Measurements from ENCODE around the gene DUSP7. TPM values are rescaled to one million over a fixed set of nuclear protein-coding genes. Genes with fewer than 3 reads are reported as not detected.

DUSP7 gene
- total RNA-seq, 1 experiment from 2014 or later, result 9.7 TPM

DNA sequence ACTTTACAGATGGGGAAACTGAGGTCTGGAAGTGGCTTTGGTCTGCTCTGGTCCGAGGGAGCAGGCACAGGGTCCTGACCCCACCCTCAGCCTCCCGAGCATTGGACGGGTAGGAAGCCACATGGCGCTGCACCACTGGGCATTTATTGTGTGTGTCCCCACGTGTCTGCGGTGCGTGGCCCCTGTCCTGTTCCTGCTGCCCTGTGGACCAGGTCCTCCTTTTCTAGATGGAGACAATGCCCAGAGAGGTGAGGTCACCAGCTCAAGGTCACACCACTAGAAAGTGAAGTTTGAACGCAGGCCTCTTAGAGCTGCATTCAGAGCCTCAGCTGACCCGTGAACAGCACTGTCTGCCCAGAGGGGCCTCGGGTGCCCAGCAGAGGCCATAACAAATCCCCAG is 26.8 kb downstream of the DUSP7 start:
- no peaks in the 10 kb centered on the region for H3K27me3 ChIP-seq
- DNase-seq, result no peak
- no peaks in the 10 kb centered on the region for H3K36me3 ChIP-seq
- H3K4me3 ChIP-seq, result no peak overlapping the region
- H3K9me3 ChIP-seq, result no peaks in the 10 kb centered on the region

- no peaks in the 10 kb centered on the region for H3K9me3 ChIP-seq
- no peak overlapping the region for H3K4me3 ChIP-seq
- DNase-seq, result no peak
- no peaks in the 10 kb centered on the region for H3K36me3 ChIP-seq
- H3K27me3 ChIP-seq, result no peaks in the 10 kb centered on the region
Observed at GRCh38 chr3:52029053-52029452, 27.3 kb downstream of the DUSP7 start.

DNA sequence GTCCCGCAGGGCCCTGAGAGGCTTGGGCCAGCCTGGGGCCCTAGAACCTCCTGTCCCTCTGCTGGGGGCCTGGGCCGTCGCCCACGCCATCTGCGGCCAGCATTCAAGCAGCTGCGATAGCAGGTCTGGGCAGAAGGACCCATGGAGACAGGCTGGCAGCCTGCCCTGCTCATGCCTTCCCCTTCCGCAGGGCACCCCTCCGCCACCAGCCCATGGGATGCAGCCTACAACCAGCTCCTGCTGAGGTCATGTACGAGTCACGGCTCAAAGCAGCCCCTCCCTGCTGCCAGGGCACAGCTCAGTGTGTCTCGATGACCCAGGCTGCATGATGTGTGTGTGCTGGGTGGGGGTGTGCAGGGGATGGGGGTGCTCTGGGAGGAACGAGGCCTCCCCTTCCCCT is 27.8 kb downstream of the DUSP7 start:
- Histone ChIP-seq H3K27me3 (no peaks in the 10 kb centered on the region), H3K9me3 (no peaks in the 10 kb centered on the region), H3K4me3 (no peak overlapping the region), H3K36me3 (no peaks in the 10 kb centered on the region)
- DNase-seq, result no peak

DNA sequence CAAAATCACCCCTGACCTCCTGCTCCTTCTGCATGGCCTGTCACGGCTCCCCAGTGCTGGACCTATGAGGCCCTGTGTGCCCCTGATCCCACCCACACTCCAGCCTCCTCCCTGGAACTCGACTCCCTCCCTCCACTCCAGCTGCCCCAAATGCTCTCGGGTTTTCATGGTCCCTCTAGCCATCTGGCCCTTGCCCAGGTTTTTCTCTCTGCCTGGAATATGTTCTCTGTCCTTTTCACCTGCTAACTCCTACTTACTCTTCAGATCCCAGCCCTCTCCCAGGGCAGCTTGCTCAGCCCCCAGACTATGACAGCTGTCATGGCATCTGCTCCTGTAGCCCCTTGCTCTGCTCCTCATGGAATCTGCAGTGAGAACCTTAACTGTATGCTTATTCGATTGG is 30.3 kb downstream of the DUSP7 start:
- Histone ChIP-seq H3K36me3 (no peaks in the 10 kb centered on the region), H3K9me3 (no peaks in the 10 kb centered on the region)
- no peak for DNase-seq

GRCh38 chr3:52025453-52025852 is 30.9 kb downstream of the DUSP7 start:
- DNase-seq, result no peak
- no peaks in the 10 kb centered on the region for H3K27me3 ChIP-seq
- no peaks in the 10 kb centered on the region for H3K36me3 ChIP-seq
- H3K9me3 ChIP-seq, result no peaks in the 10 kb centered on the region
- H3K4me3 ChIP-seq, result no peak overlapping the region

More for the DNA sequence above, 30.3 kb downstream of the DUSP7 start:
- Histone ChIP-seq H3K4me3 (no peak overlapping the region), H3K27me3 (no peaks in the 10 kb centered on the region)

- no peaks in the 10 kb centered on the region for H3K9me3 ChIP-seq
- H3K4me3 ChIP-seq, result no peak overlapping the region
- H3K36me3 ChIP-seq, result no peaks in the 10 kb centered on the region
- DNase-seq, result no peak
- no peaks in the 10 kb centered on the region for H3K27me3 ChIP-seq
Observed at GRCh38 chr3:52024765-52025452, 31.5 kb downstream of the DUSP7 start.

GRCh38 chr3:52023860-52024764 is 32.3 kb downstream of the DUSP7 start:
- no peaks in the 10 kb centered on the region for H3K27me3 ChIP-seq

DNA sequence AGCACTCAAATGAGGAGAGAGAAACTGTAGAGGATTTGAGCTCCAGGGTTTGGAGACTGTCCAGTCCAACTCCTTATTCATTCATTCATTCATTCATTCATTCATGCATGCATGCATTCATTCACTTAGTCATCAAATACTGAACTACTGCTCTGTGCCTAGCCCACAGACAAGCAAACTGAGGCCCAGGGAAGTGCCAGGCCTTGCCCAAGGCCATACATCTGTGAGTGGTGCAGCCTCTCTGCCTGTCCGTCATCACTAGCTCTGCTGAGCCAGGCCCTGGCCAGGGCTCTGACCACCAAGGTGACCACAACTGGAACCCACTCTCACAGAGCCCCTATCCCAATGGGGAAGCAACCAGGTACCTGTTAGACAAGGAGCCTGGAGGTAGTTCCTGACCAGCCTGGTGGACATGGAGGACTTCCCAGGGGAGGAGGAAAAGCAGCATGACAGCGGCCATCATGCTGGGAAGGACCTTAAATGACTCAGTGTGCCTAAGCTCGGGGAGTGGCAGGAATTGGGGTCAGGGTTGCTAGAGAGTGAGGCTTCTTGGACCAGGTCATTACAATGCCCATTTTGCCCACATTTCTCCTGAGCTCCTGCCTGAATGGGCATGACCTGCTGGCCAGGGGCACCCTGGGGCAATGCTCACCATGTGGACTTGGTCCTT is 33.1 kb downstream of the DUSP7 start:
- no peaks in the 10 kb centered on the region for H3K27me3 ChIP-seq
- H3K36me3 ChIP-seq, result no peaks in the 10 kb centered on the region
- H3K4me3 ChIP-seq, result no peak overlapping the region
- no peak for DNase-seq
- no peaks in the 10 kb centered on the region for H3K9me3 ChIP-seq

More at GRCh38 chr3:52023860-52024764, 32.3 kb downstream of the DUSP7 start:
- no peak overlapping the region for H3K4me3 ChIP-seq
- no peaks in the 10 kb centered on the region for H3K9me3 ChIP-seq
- DNase-seq, result no peak
- no peaks in the 10 kb centered on the region for H3K36me3 ChIP-seq

DNA sequence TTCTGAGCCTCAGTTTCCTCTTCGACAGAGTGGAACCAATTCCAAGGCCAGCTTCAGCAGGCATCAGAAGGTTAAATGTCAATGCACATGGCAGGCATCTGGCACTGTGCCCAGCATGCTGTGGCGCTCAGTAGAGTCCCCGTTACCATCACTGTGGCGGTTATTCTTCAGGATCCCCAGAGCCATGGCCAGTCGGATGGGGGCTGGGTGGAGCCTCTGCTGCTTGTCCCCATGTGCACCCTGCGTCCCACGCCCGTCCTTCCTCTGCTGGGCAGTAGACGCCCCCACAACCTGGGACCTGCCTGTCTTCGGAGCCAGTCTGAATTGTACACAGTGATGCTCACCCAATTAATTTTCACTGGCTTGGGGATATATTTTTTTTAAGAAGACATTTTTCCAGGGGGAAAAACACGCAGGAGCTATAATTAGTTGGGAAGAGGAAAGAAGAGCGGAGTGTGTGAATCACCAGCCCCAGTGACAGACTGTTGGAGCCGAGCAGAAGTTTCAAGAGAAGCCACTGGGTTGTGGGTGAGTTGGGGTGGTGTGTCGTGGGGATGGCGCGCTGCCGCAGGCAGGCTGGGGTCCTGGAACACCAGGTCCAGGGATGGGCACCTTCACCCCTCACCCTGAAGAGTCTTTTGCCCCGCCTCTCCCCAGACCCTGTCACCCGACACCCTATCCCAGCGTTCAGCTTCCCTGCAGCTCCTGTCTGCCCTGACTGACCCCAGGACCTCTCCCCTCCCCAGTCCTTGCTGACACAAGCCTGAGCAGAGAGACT is 33.9 kb downstream of the DUSP7 start:
- Histone ChIP-seq H3K27me3 (no peaks in the 10 kb centered on the region), H3K9me3 (no peaks in the 10 kb centered on the region), H3K36me3 (no peaks in the 10 kb centered on the region), H3K4me3 (no peak overlapping the region)
- no peak for DNase-seq

DNA sequence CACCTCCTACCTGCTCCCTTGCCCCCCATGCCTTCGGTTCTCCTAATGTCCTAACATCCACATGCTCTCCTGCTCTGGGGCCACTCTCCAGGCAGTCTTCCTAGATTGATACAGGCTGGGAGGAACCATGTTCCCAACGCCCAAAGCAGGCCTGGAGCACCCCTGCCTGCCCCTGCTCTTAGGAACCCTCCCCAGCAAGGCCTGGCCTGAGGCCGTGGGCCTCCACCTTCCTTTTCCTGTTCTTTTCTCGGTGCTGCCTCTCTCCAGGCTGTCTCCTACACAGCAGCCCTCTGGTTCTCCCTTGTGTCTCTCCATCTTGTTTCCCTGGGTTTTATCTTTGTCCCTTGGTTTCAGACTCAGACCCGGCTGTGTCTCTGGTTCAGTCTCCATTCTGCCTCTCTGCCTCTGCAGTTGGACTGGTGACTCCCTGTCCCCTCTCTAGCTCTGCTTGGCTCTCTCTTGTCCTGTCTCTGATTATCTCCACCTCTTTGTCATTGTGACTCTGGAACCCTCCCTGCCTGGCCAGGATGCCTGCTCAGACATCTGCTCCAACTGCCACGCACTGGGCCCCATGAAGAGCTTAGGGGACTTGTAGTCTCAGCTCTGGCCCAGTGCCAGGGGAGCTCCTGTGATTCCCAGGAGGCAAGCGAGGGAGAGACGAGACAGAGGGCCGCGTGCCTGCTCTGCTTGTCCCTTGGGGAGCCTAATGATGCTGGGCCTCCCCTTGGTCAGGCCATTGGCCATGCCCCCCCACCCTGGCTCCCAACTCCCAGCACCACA is 34.7 kb downstream of the DUSP7 start:
- Histone ChIP-seq H3K9me3 (no peaks in the 10 kb centered on the region), H3K27me3 (no peaks in the 10 kb centered on the region), H3K4me3 (no peak overlapping the region), H3K36me3 (no peaks in the 10 kb centered on the region)
- no peak for DNase-seq

GRCh38 chr3:52020796-52021195 is 35.6 kb downstream of the DUSP7 start:
- Histone ChIP-seq H3K4me3 (no peak overlapping the region), H3K9me3 (no peaks in the 10 kb centered on the region), H3K27me3 (no peaks in the 10 kb centered on the region), H3K36me3 (no peaks in the 10 kb centered on the region)
- no peak for DNase-seq

- Histone ChIP-seq H3K36me3 (no peaks in the 10 kb centered on the region), H3K9me3 (no peaks in the 10 kb centered on the region), H3K4me3 (no peak overlapping the region), H3K27me3 (no peaks in the 10 kb centered on the region)
- DNase-seq, result no peak
Observed at GRCh38 chr3:52019352-52020080, 36.9 kb downstream of the DUSP7 start.

DNA sequence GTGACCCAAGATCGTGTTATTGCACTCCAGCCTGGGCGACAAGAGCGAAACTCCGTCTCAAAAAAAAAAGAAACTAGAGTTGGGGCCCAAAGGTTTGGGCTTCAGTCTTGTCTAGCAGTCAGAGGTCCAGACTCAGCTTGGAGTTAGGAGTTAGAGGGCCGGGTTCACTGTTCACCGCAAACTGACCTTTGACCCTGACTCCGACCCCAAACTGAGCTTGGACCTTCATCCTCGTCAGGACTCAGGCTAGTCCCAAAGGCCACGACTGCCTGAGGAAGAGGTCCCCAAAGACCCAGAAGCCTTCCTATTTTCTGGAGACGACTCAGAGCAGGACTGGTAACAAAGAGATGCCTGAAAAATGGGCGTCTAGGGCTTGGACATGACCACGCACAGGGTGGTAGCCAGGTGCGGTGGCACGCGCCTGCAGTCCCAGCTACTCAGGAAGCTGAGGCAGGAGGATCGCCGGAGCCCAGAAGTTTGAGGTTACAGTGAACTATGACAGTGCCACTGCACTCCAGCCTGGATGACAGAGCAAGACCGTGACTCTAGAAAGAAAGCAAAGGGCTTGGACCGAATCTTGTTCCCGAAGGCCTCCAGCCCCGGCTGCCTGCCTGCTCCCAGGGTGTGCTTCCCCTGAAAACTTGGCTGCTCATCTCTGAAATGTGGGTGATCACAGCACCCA is 37.9 kb downstream of the DUSP7 start:
- no peaks in the 10 kb centered on the region for H3K27me3 ChIP-seq
- no peak overlapping the region for H3K4me3 ChIP-seq
- no peaks in the 10 kb centered on the region for H3K9me3 ChIP-seq
- no peaks in the 10 kb centered on the region for H3K36me3 ChIP-seq
- DNase-seq, result no peak

GRCh38 chr3:52017586-52017985 is 38.8 kb downstream of the DUSP7 start:
- Histone ChIP-seq H3K36me3 (no peaks in the 10 kb centered on the region), H3K27me3 (no peaks in the 10 kb centered on the region), H3K4me3 (no peak overlapping the region), H3K9me3 (no peaks in the 10 kb centered on the region)
- no peak for DNase-seq
